CD4-positive, alpha-beta T cell treated with Interleukin-17A for 1 hour (primary cell): ENCODE results near the gene TTC23.

ENCODE experiments used
- DNase-seq: peaks from one replicate; pipeline ENCODE4 v3.0.0-alpha.2; 2020

TTC23 gene, protein sequence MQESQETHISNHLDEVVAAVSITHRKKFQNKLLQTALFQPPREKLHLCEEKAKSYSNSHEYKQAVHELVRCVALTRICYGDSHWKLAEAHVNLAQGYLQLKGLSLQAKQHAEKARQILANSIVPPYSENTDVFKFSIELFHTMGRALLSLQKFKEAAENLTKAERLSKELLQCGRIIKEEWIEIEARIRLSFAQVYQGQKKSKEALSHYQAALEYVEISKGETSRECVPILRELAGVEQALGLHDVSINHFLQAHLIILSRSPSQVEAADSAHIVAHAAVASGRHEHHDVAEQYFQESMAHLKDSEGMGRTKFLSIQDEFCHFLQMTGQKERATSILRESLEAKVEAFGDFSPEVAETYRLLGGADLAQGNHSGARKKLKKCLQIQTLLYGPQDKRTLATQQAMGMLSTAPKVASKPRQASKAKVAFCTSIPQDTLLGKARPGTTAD

GRCh38 chr15:99249270-99249841, at the start of gene TTC23:
TTC23 (minus strand) TSS chr15:99249581; CDS start chr15:99228712, 20,869 bp downstream.
- DNase-seq = no peak

GRCh38 chr15:99296386-99296785, 47.0 kb upstream of the TTC23 start:
- no peak for DNase-seq

GRCh38 chr15:99295840-99296239, 46.5 kb upstream of the TTC23 start:
- no peak for DNase-seq

GRCh38 chr15:99291643-99292042, 42.3 kb upstream of the TTC23 start:
- DNase-seq = no peak

- DNase-seq = no peak
These were observed 34.3 kb upstream of the TTC23 start for GRCh38 chr15:99283717-99284116.

GRCh38 chr15:99282586-99282985, 33.2 kb upstream of the TTC23 start:
- DNase-seq = no peak

GRCh38 chr15:99282121-99282520, 32.7 kb upstream of the TTC23 start:
- no peak for DNase-seq

- no peak for DNase-seq
These were observed 30.4 kb upstream of the TTC23 start for GRCh38 chr15:99279827-99280226.

GRCh38 chr15:99279290-99279689, 29.9 kb upstream of the TTC23 start:
- no peak for DNase-seq

DNA sequence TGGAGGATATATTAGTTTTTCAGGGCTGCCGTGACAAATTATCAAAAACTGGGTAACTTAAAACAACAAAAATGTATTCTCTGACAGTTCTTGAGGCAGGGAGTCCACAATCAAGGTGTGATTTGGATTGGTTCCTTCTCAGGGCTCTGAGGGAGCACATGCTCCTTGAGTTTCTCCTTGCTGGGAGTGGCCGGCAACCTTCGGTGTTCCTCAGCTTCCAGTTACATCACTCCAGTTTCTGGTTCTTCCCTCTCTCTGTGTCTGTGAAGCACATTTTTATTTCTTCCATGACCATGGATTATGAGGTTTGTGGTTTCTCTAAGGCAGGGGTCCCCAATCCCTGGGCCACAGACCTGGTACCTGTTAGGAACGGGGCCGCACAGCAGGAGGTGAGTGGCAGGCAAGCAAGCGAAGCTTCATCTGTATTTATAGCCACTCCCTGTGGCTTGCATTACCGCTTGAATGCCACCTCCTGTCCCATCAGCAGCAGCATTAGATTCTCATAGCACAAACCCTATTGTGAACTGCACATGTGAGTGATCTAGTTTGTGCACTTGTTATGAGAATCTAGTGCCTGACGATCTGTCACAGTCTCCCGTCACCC, 26.2 kb upstream of the TTC23 start:
- no peak for DNase-seq

DNA sequence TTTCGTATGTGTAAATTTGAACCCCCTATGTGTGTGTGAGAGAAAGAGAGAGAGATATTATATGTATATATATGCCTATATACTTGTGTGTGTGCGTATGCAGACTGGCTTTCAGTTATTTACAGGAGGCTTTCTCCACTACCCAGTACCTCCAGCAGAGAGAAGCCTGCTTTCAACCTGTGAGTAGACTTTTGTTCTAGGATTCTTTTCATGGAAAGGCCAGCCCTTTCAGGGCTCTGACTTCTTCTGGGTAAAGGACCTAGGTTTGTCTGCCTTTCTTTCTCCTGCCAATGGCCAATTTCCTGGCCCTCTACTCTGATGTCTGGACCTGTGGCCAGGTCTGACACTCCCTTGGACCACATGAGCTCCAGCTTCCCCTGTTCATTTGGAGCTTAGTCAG, 25.7 kb upstream of the TTC23 start:
- DNase-seq = no peak

DNA sequence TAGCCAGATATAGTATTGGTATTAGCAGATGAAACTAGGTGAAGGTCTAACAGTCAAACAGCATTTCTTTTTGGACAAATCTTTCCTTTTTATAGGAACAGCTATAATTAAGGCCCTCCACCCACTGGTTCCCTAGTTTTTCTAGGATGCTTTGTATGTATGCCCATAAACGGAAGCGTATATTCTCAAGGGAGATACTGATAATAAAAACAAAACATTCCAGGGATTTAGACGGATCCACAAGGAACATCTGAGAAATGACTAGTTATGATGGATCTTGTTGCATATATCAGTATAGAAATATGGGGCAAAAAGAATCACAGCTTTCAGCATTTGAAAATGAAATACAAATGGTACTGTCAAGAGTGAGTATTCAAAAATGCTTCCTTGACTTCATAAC, 24.4 kb upstream of the TTC23 start:
- DNase-seq = no peak

GRCh38 chr15:99268431-99268830, 19.1 kb upstream of the TTC23 start:
- DNase-seq = no peak

GRCh38 chr15:99267957-99268356, 18.6 kb upstream of the TTC23 start:
- no peak for DNase-seq

- no peak for DNase-seq
These were observed 16.2 kb upstream of the TTC23 start for GRCh38 chr15:99265541-99266070.

DNA sequence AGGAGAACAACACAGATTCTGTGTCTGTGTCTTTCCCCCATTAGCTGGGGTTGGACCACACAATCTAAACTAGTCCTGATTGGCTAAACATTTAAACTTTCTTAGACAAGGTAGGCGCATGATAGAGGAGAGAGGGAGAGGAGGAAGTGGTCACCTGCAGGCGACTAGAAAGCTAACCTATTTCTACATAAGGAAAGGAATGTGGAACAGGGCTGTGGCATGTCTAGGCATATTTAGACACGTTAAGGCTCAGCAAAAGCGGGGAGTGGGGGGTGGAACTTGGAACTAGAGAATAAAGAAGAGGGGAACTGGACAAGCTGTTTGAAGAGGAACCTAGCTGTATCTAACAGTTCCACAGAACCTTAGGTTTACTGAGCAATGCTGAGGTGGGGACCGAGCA, 14.7 kb upstream of the TTC23 start:
- DNase-seq = no peak

DNA sequence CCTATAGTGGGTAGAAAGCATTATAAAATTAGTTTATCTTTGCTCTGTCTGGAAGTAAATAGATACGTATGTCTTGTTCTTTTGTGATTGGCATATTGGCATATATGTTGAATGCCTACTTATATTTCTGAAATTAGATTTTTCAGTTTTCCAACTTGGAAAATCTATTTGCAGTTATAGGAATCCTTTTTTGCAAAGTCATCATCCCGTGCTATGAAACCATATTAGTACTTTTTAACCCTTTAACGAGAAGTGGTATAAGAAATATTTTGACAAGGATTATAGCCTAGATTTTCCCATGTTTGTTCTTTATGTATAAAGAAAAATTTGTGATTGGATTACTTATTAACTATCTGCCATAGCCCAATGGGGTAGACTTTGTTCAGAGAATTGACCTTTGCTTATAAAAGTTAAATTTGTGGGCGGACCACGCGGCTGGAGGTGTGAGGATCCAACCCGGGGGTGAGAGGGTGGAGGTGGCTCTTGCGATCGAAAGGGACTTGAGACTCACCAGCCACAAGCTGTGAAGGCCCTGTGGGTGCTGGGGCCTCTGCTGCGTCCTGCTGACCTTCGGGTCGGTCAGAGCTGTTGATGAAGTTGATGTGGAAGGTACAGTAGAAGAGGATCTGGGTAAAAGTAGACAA, 7.8 kb upstream of the TTC23 start:
- DNase-seq = no peak

DNA sequence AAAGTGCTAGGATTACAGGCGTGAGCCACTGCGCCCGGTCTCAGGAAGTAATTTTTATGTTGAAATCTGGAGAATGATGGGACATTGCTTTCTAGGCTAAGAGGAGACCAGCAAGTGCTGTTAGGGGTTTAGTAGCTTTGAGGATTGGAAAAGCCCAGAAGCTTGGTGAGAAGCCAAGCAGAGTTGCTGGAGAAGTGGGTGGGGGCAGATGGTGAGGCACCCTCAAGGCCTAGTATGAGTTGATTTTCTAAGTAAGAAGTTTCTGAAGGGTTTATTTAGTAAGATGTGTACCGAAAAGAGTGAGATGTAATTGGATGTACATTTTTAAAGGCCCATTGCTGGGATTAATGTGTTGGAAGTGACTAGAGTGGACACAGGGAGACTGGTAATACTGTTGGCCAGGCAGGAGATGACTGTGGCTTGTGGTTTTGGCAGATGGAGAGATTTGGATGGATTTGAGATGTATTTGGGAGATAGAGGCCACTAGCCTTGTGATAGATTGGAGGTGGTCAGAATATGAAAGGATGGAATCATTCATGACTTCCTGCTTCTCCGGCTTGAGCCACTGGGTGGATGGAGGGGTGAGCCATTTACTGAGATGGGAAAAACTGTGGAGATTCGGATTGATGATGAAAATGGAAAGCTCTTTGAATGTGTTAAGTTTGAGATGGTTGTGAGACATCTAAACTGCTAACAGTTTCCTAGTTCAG, 4.2 kb upstream of the TTC23 start:
- no peak for DNase-seq

DNA sequence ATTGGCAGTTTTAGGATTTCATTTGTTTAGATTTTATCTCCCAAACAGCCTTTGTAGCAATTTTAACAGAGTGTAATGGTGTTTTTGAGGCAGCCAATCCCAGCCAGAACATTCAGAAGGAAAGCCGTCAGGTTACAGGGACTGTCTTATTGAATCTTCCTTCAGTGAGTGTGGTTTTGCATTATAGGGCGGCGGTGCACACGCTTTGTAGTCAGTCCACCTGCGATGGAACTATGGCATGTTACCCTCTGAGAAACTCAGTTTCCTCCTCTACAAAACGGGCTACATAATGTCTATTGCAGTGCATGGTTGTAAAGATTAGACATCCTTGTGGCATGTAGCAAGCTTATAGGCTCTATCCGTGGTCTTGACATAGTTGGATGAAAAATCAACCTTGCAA, 2.9 kb upstream of the TTC23 start:
- DNase-seq = no peak

GRCh38 chr15:99250857-99251841, 1.8 kb upstream of the TTC23 start, which contains the start of gene LRRC28:
LRRC28 (plus strand) TSS chr15:99251481; CDS start chr15:99255958, 4,477 bp downstream.
- peak; percentile 97 for DNase-seq

- no peak for DNase-seq
These were observed 1.1 kb upstream of the TTC23 start for GRCh38 chr15:99250494-99250856.
